PFSK-1 (cell line): Measurements from ENCODE around the gene PRRC2A.

Experiments used
- FOXP2 ChIP-seq: optimal IDR thresholded peaks from 2 replicates; pipeline ENCODE3; 2011; ENCODE audit warnings: borderline replicate concordance, control low read depth, inconsistent platforms; ENCODE audit not compliant: insufficient read depth; ENCODE audit errors: extremely low read length, extremely low read depth
- POLR2AphosphoS5 ChIP-seq: IDR thresholded peaks from 2 replicates; pipeline ENCODE4 v1.6.1; 2012; ENCODE audit warnings: low read depth, mild to moderate bottlenecking, control low read depth, low read length, moderate library complexity
- REST ChIP-seq, 2 experiments: IDR thresholded peaks; 2 replicates each; pipeline versions ENCODE4 v1.6.1 to v1.8.0; 2011 to 2012; ENCODE audit warnings: low read depth in 2 of 2, low read length in 2 of 2, control low read depth in 1 of 2, inconsistent platforms in 1 of 2, mild to moderate bottlenecking in 1 of 2, moderate library complexity in 1 of 2; ENCODE audit not compliant: insufficient read depth in 1 of 2
- SIN3A ChIP-seq: IDR thresholded peaks from 2 replicates; pipeline ENCODE4 v1.6.1; 2012; ENCODE audit warnings: mild to moderate bottlenecking, low read length, moderate library complexity, borderline replicate concordance; ENCODE audit not compliant: insufficient read depth
- TAF1 ChIP-seq: IDR thresholded peaks from 2 replicates; pipeline ENCODE4 v1.6.1; 2012; ENCODE audit warnings: low read length, control low read depth, borderline replicate concordance; ENCODE audit not compliant: insufficient read depth

Gene PRRC2A

GRCh38 chr6:31641370-31641769 lies 20.9 kb downstream of the PRRC2A start:
- TF ChIP-seq FOXP2 (no peak), TAF1 (no peak), SIN3A (no peak), REST (IDR thresholded peaks at IDR 0.05; ENCODE audit: insufficient read depth in 1 of 2, low read depth in 2 of 2, low read length in 2 of 2) (no peak), POLR2AphosphoS5 (no peak)

GRCh38 chr6:31642798-31643570 lies 22.5 kb downstream of the PRRC2A start:
- TF ChIP-seq SIN3A (no peak), REST (IDR thresholded peaks at IDR 0.05; ENCODE audit: insufficient read depth in 1 of 2, low read depth in 2 of 2, low read length in 2 of 2) (no peak), FOXP2 (no peak), POLR2AphosphoS5 (no peak), TAF1 (no peak)

- TF ChIP-seq TAF1 (no peak), POLR2AphosphoS5 (no peak)
Measured at GRCh38 chr6:31643818-31644454, 23.4 kb downstream of the PRRC2A start.

- no peak for TF ChIP-seq TAF1
- no peak for TF ChIP-seq SIN3A
- TF ChIP-seq POLR2AphosphoS5: no peak
- TF ChIP-seq FOXP2: no peak
- TF ChIP-seq REST (IDR thresholded peaks at IDR 0.05; ENCODE audit: insufficient read depth in 1 of 2, low read depth in 2 of 2, low read length in 2 of 2): no peak
Measured at GRCh38 chr6:31645325-31645724, 24.8 kb downstream of the PRRC2A start.

GRCh38 chr6:31651602-31652191 lies 31.2 kb downstream of the PRRC2A start:
- TF ChIP-seq FOXP2: no peak
- no peak for TF ChIP-seq REST (IDR thresholded peaks at IDR 0.05; ENCODE audit: insufficient read depth in 1 of 2, low read depth in 2 of 2, low read length in 2 of 2)
- peak; percentile 11; the same call in 1 of the 2 replicates for TF ChIP-seq TAF1
- TF ChIP-seq SIN3A: peak; percentile 81; the same call in 1 of the 2 replicates
- TF ChIP-seq POLR2AphosphoS5: no peak; the same call in 1 of the 2 replicates
